GM12873 (cell line): Measurements from ENCODE around the gene UBAP2.

Source experiments
- CTCF ChIP-seq: IDR thresholded peaks from 2 replicates; pipeline ENCODE4 v1.5.1; 2012; ENCODE audit warnings: low read depth, mild to moderate bottlenecking, moderate library complexity, low read length, control low read depth; ENCODE audit not compliant: insufficient read depth; ENCODE audit errors: missing control alignments

UBAP2 gene

GRCh38 chr9:33995449-33995848 lies 53.2 kb downstream of the UBAP2 start:
- no peak for TF ChIP-seq CTCF

- TF ChIP-seq CTCF: no peak
These were observed 55.6 kb downstream of the UBAP2 start for GRCh38 chr9:33993104-33993503.

GRCh38 chr9:33992632-33993031 lies 56.1 kb downstream of the UBAP2 start:
- TF ChIP-seq CTCF: no peak

GRCh38 chr9:33988219-33988890 lies 60.3 kb downstream of the UBAP2 start:
- TF ChIP-seq CTCF: no peak

GRCh38 chr9:33976414-33976813 lies 72.3 kb downstream of the UBAP2 start:
- no peak for TF ChIP-seq CTCF

GRCh38 chr9:33972698-33973097 lies 76.0 kb downstream of the UBAP2 start:
- TF ChIP-seq CTCF: no peak

- TF ChIP-seq CTCF: no peak
These were observed 84.5 kb downstream of the UBAP2 start for GRCh38 chr9:33964086-33964768.
